Transverse colon (tissue), 4 donors: ENCODE measurements around the gene MYH10. TPM values are rescaled to one million over a fixed set of nuclear protein-coding genes. Genes with fewer than 3 reads are reported as not detected.

Experiments
- DNase-seq: peaks from one replicate; pipeline ENCODE4 v3.0.0-alpha.2; 2019
- H3K27ac ChIP-seq, 4 donors: fragments of 200-600 bp; sonication (generic); 2 replicates each; pipeline ENCODE4 v1.5.1; 2016 to 2018; ENCODE audit warnings: inconsistent platforms in 4 of 4
- H3K27me3 ChIP-seq: fragments of 200-600 bp; sonication (generic); 2 replicates; pipeline ENCODE4 v1.5.1; 2017; ENCODE audit warnings: inconsistent platforms
- H3K36me3 ChIP-seq, 4 donors: fragments of 200-600 bp; sonication (generic); 2 replicates each; pipeline ENCODE4 v1.5.1; 2017 to 2019; ENCODE audit warnings: inconsistent platforms in 4 of 4
- H3K4me1 ChIP-seq, 4 donors: fragments of 200-600 bp; sonication (generic); 2 replicates each; pipeline ENCODE4 v1.5.1; 2017 to 2020; ENCODE audit warnings: inconsistent platforms in 4 of 4
- H3K4me3 ChIP-seq, 4 donors: fragments of 200-600 bp; sonication (generic); 1 replicate in 1 of 4; 2 replicates in 3 of 4; pipeline versions ENCODE4 v1.5.1 to v1.6.1; 2017 to 2019; ENCODE audit warnings: inconsistent platforms in 4 of 4
- H3K9me3 ChIP-seq, 2 donors: fragments of 200-600 bp; sonication (generic); 2 replicates each; pipeline ENCODE4 v1.5.1; 2017 to 2019; ENCODE audit warnings: inconsistent platforms in 2 of 2
- CTCF ChIP-seq, 5 experiments: fragments of 200-600 bp in 3 of 5; fragments of 450-650 bp in 2 of 5; sonication (generic) in 3 of 5; IDR thresholded peaks; 1 replicate in 2 of 5; 2 replicates in 3 of 5; pipeline ENCODE4 v1.5.1; 2016 to 2017; ENCODE audit warnings: antibody characterized with exemption in 5 of 5, inconsistent platforms in 3 of 5, mild to moderate bottlenecking in 2 of 5, moderate library complexity in 1 of 5
- EP300 ChIP-seq: sonication (generic); formaldehyde crosslinking; IDR thresholded peaks from one replicate; pipeline ENCODE4 v1.6.1; 2017; ENCODE audit warnings: antibody characterized with exemption, low read depth
- POLR2A ChIP-seq: fragments of 450-650 bp; IDR thresholded peaks from one replicate; pipeline ENCODE4 v1.6.1; 2016; ENCODE audit warnings: antibody characterized with exemption, mild to moderate bottlenecking, moderate library complexity
- POLR2AphosphoS5 ChIP-seq, 3 donors: sonication (generic); formaldehyde crosslinking; IDR thresholded peaks; one replicate each; pipeline ENCODE4 v1.6.1; 2016; ENCODE audit warnings: antibody characterized with exemption in 3 of 3
- WGBS, 2 donors: methylation state at CpG; one replicate each; pipeline ENCODE4 v1.1.5; 2018; ENCODE audit warnings: low coverage in 1 of 2; 5-methylcytosine and 5-hydroxymethylcytosine counted together
- in situ Hi-C, 4 donors: fragments of 200-750 bp; cut with MboI; loops; one replicate each; pipeline versions ENCODE4 v1.15.0 to v1.15.1; 2017; ENCODE audit warnings: low sequenced_read_pairs in 3 of 4, low pct_ligation_motif_present in 1 of 4, low pct_unique_long_range_greater_than_20kb in 1 of 4
- intact Hi-C: fragments of 100-400 bp; cut with DNase I; formaldehyde crosslinking; loops from one replicate; pipeline ENCODE4 v1.15.1; 2023; ENCODE audit warnings: low total_unique reads
- total RNA-seq, 4 donors: library from RNA; depleted of rRNA; stranded (reverse); fragments of >200 nt; gene quantifications; one replicate each; pipeline ENCODE4 v1.1.0, GENCODE V29; 2016

Gene MYH10
- total RNA-seq, 4 donors from 2014 or later = 3.7 to 71.2 (median 8.3) TPM

- Histone ChIP-seq H3K4me3 (no peak overlapping the region), H3K27me3 (no peaks in the 10 kb centered on the region), H3K36me3 (no peaks in the 10 kb centered on the region), H3K27ac (peak overlapping the region in 2 of 4 donors; percentile 16 to 72), H3K9me3 (peaks cover 0 to 4% of the 10 kb centered on the region in 2 donors), H3K4me1 (no peaks in the 10 kb centered on the region)
- no peak for DNase-seq
- no peak for TF ChIP-seq CTCF (IDR thresholded peaks at IDR 0.05)
- no peak for TF ChIP-seq POLR2AphosphoS5 (IDR thresholded peaks at IDR 0.05)
- no peak for TF ChIP-seq POLR2A
- TF ChIP-seq EP300 = no peak
- 50 to 61% methylated on average over 1 of the region's 1 CpG for WGBS, 2 donors
- intact Hi-C loops = no loop called here
- in situ Hi-C loops = no loop called here
Observed at GRCh38 chr17:8673612-8674011, 43.1 kb upstream of the MYH10 start.

GRCh38 chr17:8672326-8672725, 41.8 kb upstream of the MYH10 start:
- Histone ChIP-seq H3K9me3 (no peaks in the 10 kb centered on the region), H3K27ac (no peak overlapping the region), H3K4me3 (no peak overlapping the region), H3K36me3 (no peaks in the 10 kb centered on the region), H3K27me3 (no peaks in the 10 kb centered on the region), H3K4me1 (no peaks in the 10 kb centered on the region)
- DNase-seq = no peak
- intact Hi-C loops = no loop called here
- in situ Hi-C loops = no loop called here
- 86 to 94% methylated on average over 9 of the region's 9 CpGs for WGBS, 2 donors
- no peak for TF ChIP-seq EP300
- TF ChIP-seq POLR2AphosphoS5 (IDR thresholded peaks at IDR 0.05) = no peak
- TF ChIP-seq POLR2A = no peak
- TF ChIP-seq CTCF (IDR thresholded peaks at IDR 0.05) = no peak

GRCh38 chr17:8670421-8670820, 39.9 kb upstream of the MYH10 start:
- Histone ChIP-seq H3K4me3 (no peak overlapping the region), H3K27ac (no peak overlapping the region)
- in situ Hi-C loops = no loop called here

GRCh38 chr17:8668176-8668740, 37.7 kb upstream of the MYH10 start:
- no peak for DNase-seq
- Histone ChIP-seq H3K27ac (no peak overlapping the region), H3K9me3 (no peaks in the 10 kb centered on the region), H3K4me1 (no peaks in the 10 kb centered on the region), H3K4me3 (no peak overlapping the region), H3K27me3 (no peaks in the 10 kb centered on the region), H3K36me3 (no peaks in the 10 kb centered on the region)
- in situ Hi-C loops (no loop called here), intact Hi-C loops (no loop called here)
- WGBS, 2 donors = 87 to 93% methylated on average over 3 to 4 of the region's 4 CpGs
- TF ChIP-seq POLR2AphosphoS5 (IDR thresholded peaks at IDR 0.05) (no peak), POLR2A (no peak), EP300 (no peak), CTCF (IDR thresholded peaks at IDR 0.05) (no peak)

More at GRCh38 chr17:8670421-8670820, 39.9 kb upstream of the MYH10 start:
- no peaks in the 10 kb centered on the region for H3K9me3 ChIP-seq
- H3K36me3 ChIP-seq = no peaks in the 10 kb centered on the region
- H3K27me3 ChIP-seq = no peaks in the 10 kb centered on the region
- WGBS, 2 donors = 48% methylated on average over 4 of the region's 4 CpGs
- intact Hi-C loops = no loop called here
- DNase-seq = no peak
- TF ChIP-seq CTCF (IDR thresholded peaks at IDR 0.05) = no peak
- no peak for TF ChIP-seq POLR2A
- no peak for TF ChIP-seq EP300
- TF ChIP-seq POLR2AphosphoS5 (IDR thresholded peaks at IDR 0.05) = no peak
- H3K4me1 ChIP-seq = no peaks in the 10 kb centered on the region
